ENCODE results near the gene HSPA1B. TPM values are rescaled to one million over a fixed set of nuclear protein-coding genes. Genes with fewer than 3 reads are reported as not detected.

HSPA1B gene
- total RNA-seq, 2 experiments from 2014 or later = 60.9 to 177 TPM

DNA sequence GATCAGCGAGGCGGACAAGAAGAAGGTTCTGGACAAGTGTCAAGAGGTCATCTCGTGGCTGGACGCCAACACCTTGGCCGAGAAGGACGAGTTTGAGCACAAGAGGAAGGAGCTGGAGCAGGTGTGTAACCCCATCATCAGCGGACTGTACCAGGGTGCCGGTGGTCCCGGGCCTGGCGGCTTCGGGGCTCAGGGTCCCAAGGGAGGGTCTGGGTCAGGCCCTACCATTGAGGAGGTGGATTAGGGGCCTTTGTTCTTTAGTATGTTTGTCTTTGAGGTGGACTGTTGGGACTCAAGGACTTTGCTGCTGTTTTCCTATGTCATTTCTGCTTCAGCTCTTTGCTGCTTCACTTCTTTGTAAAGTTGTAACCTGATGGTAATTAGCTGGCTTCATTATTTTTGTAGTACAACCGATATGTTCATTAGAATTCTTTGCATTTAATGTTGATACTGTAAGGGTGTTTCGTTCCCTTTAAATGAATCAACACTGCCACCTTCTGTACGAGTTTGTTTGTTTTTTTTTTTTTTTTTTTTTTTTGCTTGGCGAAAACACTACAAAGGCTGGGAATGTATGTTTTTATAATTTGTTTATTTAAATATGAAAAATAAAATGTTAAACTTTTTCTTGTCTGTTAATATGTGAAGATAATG, 2.2 kb downstream of the HSPA1B start:
- CTCF ChIA-PET (ENCODE audit: unreplicated experiment) = no interaction called here
- peak overlapping the region; percentile 95 for H3K27ac ChIP-seq (ENCODE audit: low read depth, low read length, poor library complexity, severe bottlenecking)
- DNase-seq (ENCODE audit: low spot score) = peak; percentile 74
- no peak overlapping the region for H2AFZ ChIP-seq (ENCODE audit: low read length)
- no TSS peak for BruUV-seq (replicated peaks)
- no peak for TF ChIP-seq EZH2phosphoT487 (IDR thresholded peaks at IDR 0.05; ENCODE audit: borderline replicate concordance, low read depth, low read length)
- TF ChIP-seq, protein P1, sequence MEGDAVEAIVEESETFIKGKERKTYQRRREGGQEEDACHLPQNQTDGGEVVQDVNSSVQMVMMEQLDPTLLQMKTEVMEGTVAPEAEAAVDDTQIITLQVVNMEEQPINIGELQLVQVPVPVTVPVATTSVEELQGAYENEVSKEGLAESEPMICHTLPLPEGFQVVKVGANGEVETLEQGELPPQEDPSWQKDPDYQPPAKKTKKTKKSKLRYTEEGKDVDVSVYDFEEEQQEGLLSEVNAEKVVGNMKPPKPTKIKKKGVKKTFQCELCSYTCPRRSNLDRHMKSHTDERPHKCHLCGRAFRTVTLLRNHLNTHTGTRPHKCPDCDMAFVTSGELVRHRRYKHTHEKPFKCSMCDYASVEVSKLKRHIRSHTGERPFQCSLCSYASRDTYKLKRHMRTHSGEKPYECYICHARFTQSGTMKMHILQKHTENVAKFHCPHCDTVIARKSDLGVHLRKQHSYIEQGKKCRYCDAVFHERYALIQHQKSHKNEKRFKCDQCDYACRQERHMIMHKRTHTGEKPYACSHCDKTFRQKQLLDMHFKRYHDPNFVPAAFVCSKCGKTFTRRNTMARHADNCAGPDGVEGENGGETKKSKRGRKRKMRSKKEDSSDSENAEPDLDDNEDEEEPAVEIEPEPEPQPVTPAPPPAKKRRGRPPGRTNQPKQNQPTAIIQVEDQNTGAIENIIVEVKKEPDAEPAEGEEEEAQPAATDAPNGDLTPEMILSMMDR (conservative IDR thresholded peaks at IDR 0.05; ENCODE audit: low read length) = peak; percentile 90
- H3K4me1 ChIP-seq (ENCODE audit: insufficient read depth, low read length, poor library complexity, severe bottlenecking) = peaks cover 52% of the 10 kb centered on the region
- peaks cover under 1% of the 10 kb centered on the region; the same call in 1 of the 2 replicates for H3K36me3 ChIP-seq (ENCODE audit: insufficient read depth, low read length)
- H3K9me2 ChIP-seq (ENCODE audit: insufficient read depth, low read length) = no peaks in the 10 kb centered on the region
- H3K4me3 ChIP-seq (ENCODE audit: low read depth, low read length, poor library complexity, severe bottlenecking) = peak overlapping the region; percentile 89
- intact Hi-C loops (cut with micrococcal nuclease; ENCODE audit: unreplicated experiment) = loop anchor here (1.0 to 10.0 kb wide), 7 partner anchors 57 to 335 kb away; partner anchors contain the start of genes ATP6V1G2, DDAH2, MICB and NELFE
- H3K9me3 ChIP-seq (ENCODE audit: low read length) = no peaks in the 10 kb centered on the region
- peaks cover 49% of the 10 kb centered on the region for H3K79me2 ChIP-seq (ENCODE audit: insufficient read depth, low read depth, low read length)
- POLR2A ChIA-PET = interaction anchor here (0.7 to 3.8 kb wide), 12 partner anchors 9 to 176 kb away, joined by 3 to 43 read pairs (median 4); partner anchors contain the start of genes CLIC1, LSM2 and MSH5
- no peaks in the 10 kb centered on the region for H4K20me1 ChIP-seq (ENCODE audit: insufficient read depth, low read length)
- H3K4me2 ChIP-seq (ENCODE audit: low read length) = peak overlapping the region; percentile 99

DNA sequence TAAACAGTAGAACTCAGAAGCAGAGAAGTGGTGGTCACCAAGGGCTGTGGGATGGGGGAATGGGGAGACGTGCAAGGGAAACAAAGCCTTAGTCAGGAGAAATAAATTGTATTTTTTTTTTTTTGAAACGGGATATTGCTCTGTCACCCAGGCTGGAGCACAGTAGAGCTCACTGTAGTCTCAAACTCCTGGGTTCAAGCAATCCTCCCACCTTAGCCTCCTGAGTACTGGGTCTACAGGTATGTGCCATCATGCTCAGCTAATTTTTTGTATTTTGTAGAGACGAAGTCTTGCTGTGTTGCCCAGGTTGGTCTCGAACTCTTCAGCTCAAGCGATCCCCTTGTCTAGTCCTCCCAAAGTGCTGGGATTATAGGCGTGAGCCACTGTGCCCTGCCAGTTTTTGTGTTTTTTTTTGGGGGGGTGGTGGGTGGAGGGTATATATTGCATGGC, 3.4 kb downstream of the HSPA1B start:
- Histone ChIP-seq H3K9me2 (ENCODE audit: insufficient read depth, low read length) (no peaks in the 10 kb centered on the region), H3K9me3 (ENCODE audit: low read length) (no peaks in the 10 kb centered on the region), H3K4me2 (ENCODE audit: low read length) (peak overlapping the region; percentile 99), H3K27ac (ENCODE audit: low read depth, low read length, poor library complexity, severe bottlenecking) (peak overlapping the region; percentile 95), H3K36me3 (ENCODE audit: insufficient read depth, low read length) (peaks cover 12% of the 10 kb centered on the region), H3K4me1 (ENCODE audit: insufficient read depth, low read length, poor library complexity, severe bottlenecking) (peaks cover 43% of the 10 kb centered on the region), H4K20me1 (ENCODE audit: insufficient read depth, low read length) (peaks cover under 1% of the 10 kb centered on the region; the same call in 1 of the 2 replicates), H3K79me2 (ENCODE audit: insufficient read depth, low read depth, low read length) (peaks cover 60% of the 10 kb centered on the region), H3K4me3 (ENCODE audit: low read depth, low read length, poor library complexity, severe bottlenecking) (peak overlapping the region; percentile 89), H2AFZ (ENCODE audit: low read length) (peak overlapping the region; percentile 24; the same call in 1 of the 2 replicates)
- CTCF ChIA-PET (ENCODE audit: unreplicated experiment) = interaction anchor here (0.8 to 1.0 kb wide), 2 partner anchors 61 to 92 kb away, joined by 3 read pairs; no protein-coding TSS in a partner anchor
- intact Hi-C loops (cut with micrococcal nuclease; ENCODE audit: unreplicated experiment) = loop anchor here (1.0 to 10.0 kb wide), 7 partner anchors 58 to 336 kb away; partner anchors contain the start of genes ATP6V1G2, DDAH2, MICB and NELFE
- DNase-seq (ENCODE audit: low spot score) = peak; percentile 22
- no TSS peak for BruUV-seq (replicated peaks)
- no peak for TF ChIP-seq EZH2phosphoT487 (IDR thresholded peaks at IDR 0.05; ENCODE audit: borderline replicate concordance, low read depth, low read length)
- TF ChIP-seq, protein P1 (conservative IDR thresholded peaks at IDR 0.05; ENCODE audit: low read length) = no peak
- POLR2A ChIA-PET = interaction anchor here (0.6 to 3.8 kb wide), 9 partner anchors 11 to 236 kb away, joined by 3 to 43 read pairs (median 4); partner anchors contain the start of genes CLIC1, LSM2, MSH5 and NEU1

Data from OCI-LY7 (cell line).